Mesodermal cell (in vitro differentiated cells): Measurements from ENCODE around the gene NOL9.
A peak's percentile ranks its signal among the peaks of the same experiment; 100 is the strongest.

Source experiments
- H3K27ac ChIP-seq: 2 replicates; pipeline ENCODE4 v1.7.0; 2013; ENCODE audit warnings: mild to moderate bottlenecking, low read depth, low read length, moderate library complexity; ENCODE audit not compliant: severe bottlenecking
- H3K36me3 ChIP-seq: 2 replicates; pipeline ENCODE4 v1.7.1; 2013; ENCODE audit warnings: mild to moderate bottlenecking, low read length, moderate library complexity; ENCODE audit not compliant: control insufficient read depth, insufficient read depth
- H3K4me1 ChIP-seq: one replicate; pipeline ENCODE4 v1.7.1; 2013; ENCODE audit warnings: mild to moderate bottlenecking, low read length; ENCODE audit not compliant: insufficient read depth, control insufficient read depth, poor library complexity, severe bottlenecking
- H3K4me3 ChIP-seq: 2 replicates; pipeline ENCODE4 v1.7.0; 2013; ENCODE audit warnings: low read length, control low read depth, mild to moderate bottlenecking; ENCODE audit not compliant: insufficient read depth, poor library complexity, severe bottlenecking; ENCODE audit errors: extremely low read depth
- H3K9me3 ChIP-seq: 2 replicates; pipeline ENCODE4 v1.7.1; 2013; ENCODE audit warnings: mild to moderate bottlenecking, low read length, moderate library complexity; ENCODE audit not compliant: control insufficient read depth
- WGBS, 2 experiments: methylation state at CpG; one replicate each; pipeline ENCODE4 v1.1.5; 2013; ENCODE audit warnings: missing lambda C conversion rate in 2 of 2; ENCODE audit not compliant: insufficient coverage in 2 of 2; 5-methylcytosine and 5-hydroxymethylcytosine counted together

NOL9 gene

DNA sequence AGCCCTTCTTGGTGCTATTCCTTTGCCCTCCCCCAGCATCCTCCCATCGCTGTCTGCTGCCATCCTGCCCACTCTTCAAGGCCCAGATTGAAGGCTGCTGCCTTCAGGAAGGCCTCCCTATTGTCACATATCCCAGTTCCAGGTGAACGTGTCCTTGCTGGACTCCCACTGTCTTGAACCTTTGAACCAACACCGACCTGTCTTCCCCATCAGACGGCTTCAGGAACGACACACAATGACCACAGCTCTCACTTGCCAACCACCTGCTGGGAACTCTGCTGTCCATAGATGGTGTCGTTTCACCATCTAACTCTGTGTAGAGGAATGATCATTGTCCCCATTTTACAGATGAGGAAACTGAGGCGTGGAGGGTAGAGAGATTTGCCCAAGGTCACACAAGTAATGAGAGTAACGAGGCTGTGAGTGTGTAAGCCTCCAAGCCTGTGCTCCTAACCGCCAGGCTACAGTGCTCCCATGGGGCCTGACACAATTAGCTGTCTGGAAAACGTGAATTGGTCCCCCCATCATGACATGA, 53.0 kb downstream of the NOL9 start:
- no peak overlapping the region for H3K4me3 ChIP-seq
- no peaks in the 10 kb centered on the region for H3K9me3 ChIP-seq
- WGBS, 2 experiments, result 90 to 94% methylated on average over 9 to 10 of the region's 10 CpGs
- H3K36me3 ChIP-seq, result no peaks in the 10 kb centered on the region
- H3K27ac ChIP-seq, result no peak overlapping the region
- peaks cover 10% of the 10 kb centered on the region for H3K4me1 ChIP-seq

DNA sequence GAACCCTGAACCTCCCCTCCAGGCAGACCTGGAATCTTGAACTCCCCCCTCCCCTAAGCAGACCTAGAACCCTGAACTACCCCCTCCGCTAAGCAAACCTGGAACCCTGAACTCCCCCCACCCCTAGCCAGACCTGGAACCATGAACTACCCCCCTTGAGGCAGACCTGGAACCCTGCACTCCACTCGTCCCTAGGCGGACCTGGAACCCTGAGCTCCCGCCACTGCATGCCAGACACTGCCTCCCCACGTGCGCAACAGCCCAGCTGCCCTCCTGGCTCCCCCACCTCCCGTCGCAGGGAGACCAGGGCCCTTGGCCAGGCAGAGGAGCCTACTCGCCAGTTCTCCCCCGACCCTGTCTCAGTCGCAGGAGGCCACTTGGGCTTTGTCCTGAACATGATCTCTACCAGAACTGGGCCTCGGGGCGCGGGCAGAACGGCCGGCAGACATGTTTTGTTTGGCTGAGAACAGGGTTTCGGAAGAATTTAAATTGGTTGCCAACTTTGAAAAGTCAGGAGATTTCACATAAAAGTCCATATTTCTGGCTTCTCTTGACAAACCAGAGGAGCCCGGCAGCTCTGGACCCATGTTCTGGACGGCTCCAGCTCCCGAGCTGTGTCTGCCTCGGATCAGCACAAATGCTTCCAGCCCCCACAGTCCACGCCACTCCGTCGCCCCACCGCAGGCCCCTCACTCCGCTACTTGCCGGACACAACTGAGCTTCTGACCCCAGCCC, 53.6 kb downstream of the NOL9 start:
- H3K36me3 ChIP-seq, result no peaks in the 10 kb centered on the region
- no peak overlapping the region for H3K4me3 ChIP-seq
- H3K4me1 ChIP-seq, result peaks cover 15% of the 10 kb centered on the region
- 90 to 91% methylated on average over 23 to 26 of the region's 27 CpGs for WGBS, 2 experiments
- H3K9me3 ChIP-seq, result no peaks in the 10 kb centered on the region
- no peak overlapping the region for H3K27ac ChIP-seq

DNA sequence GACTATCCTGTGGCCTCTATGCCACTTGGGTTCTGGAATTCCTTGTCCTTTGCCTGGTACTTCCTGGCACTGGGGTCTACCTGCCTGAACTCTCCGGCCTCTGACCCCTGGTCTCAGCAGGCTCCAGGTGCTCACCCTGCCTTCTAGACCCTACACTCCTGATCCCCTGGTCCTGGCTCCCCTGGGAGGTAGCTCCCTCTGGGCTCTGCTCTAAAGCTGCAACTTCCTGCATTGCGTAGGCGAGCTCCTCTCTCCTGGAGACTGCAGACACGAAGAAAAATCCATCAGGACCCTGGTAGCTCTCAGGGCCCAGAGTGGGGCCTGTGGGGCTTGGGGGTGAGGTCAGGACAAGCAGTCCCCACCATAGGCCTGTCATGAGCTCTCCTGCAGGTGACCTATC, 55.0 kb downstream of the NOL9 start:
- H3K27ac ChIP-seq, result no peak overlapping the region
- WGBS, 2 experiments, result 90 to 94% methylated on average over 4 of the region's 4 CpGs
- no peak overlapping the region for H3K4me3 ChIP-seq
- no peaks in the 10 kb centered on the region for H3K9me3 ChIP-seq
- H3K4me1 ChIP-seq, result peaks cover 15% of the 10 kb centered on the region
- no peaks in the 10 kb centered on the region for H3K36me3 ChIP-seq

DNA sequence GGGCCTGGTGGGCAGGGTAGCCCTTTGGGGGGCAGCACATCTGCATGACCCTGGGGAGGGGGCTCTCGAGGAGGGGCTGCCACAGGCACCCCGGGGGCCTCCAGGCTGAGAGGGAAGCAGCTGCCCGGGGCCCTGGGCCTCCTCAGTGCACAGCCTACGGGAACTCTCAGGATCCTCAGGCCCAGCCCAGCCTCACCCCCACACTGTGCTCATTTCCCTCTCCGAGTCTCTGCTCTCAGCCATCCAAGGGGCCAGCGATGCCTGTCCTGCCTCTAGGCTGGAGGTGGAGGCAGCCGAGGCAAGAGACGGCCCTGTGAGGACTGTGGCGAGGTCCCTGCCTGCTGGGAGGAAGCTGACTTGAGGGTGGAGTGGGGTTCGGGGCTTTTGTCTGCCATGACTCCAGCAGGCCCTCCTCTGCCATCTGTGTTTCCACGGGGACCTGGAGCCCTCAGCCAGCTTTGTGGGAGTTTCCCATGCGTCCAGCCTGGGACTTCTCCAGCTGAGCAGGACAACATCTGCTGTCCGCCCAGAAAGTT, 55.7 kb downstream of the NOL9 start:
- H3K36me3 ChIP-seq, result no peaks in the 10 kb centered on the region
- H3K9me3 ChIP-seq, result no peaks in the 10 kb centered on the region
- no peak overlapping the region for H3K27ac ChIP-seq
- H3K4me1 ChIP-seq, result peaks cover 15% of the 10 kb centered on the region
- WGBS, 2 experiments, result 86 to 89% methylated on average over 7 to 13 of the region's 13 CpGs
- H3K4me3 ChIP-seq, result no peak overlapping the region

DNA sequence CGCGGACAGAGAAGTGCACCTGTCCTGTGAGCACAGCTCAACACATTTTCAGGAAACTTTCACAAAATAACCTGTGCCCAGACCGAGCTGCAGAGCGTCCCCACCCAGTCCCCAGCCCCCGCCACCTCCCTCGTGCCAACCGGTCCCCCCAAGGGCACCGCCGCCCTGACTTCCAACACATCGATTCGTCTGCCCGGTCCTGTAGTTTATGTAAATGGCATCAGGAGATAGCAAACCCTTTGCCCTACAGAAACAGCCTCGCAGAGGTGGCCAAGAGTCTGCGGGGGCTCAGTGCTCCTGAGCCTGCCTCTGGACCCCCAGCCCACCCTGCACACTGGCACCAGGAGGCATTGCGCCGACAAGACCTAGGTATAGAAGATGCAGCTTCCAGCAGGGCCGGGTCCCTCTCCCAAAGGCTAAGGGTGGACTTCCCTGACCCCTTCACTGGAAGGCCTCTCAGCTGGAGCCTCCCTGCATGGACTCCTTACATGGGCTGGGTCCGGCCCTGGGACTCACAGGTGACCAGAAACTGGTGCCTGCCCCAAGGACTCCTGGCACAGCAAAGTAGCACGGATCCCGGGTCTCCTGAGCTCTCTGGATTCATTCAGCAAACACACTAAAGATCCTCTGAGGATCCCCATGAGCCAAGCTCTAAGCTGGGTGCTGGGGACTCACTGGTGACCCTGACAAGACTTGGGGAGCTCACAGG, 56.3 kb downstream of the NOL9 start:
- Histone ChIP-seq H3K27ac (no peak overlapping the region), H3K9me3 (no peaks in the 10 kb centered on the region), H3K36me3 (no peaks in the 10 kb centered on the region), H3K4me3 (peak overlapping the region; percentile 50), H3K4me1 (peaks cover 15% of the 10 kb centered on the region)
- 70 to 77% methylated on average over 9 of the region's 20 CpGs for WGBS, 2 experiments

DNA sequence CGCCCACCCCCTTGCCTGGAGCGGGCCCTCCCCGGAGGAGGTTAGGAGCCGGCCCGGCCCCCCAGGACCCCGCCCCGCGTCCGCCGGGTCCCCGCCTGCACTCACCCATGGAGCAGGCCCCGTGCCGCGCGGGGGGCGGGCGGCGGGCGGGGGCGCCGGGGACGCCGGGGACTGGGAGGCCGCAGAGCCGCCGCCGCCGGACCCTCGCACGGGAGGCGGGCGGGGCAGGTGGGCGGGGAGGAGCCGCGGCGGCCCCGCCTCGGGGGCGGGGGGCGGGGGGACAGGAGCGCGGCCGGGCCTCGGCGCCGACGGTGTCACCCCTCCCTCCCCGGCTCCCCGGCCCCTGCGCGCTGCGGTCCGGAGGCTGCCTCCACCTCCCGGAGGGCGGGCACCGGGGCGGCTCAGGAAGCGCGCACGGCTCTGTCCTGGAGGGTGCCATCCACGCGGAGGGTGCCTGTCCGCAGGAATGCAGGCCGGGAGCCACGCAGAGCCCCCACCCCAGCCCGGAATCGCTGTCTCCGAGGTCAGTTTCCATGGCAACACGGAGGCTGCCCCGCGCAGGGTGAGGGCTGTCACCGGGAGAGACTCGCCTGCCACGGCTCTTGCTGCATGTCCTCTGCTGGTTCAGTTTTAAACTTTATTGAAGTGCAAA, 57.0 kb downstream of the NOL9 start:
- Histone ChIP-seq H3K36me3 (no peaks in the 10 kb centered on the region), H3K27ac (no peak overlapping the region), H3K4me1 (peaks cover 15% of the 10 kb centered on the region), H3K4me3 (peak overlapping the region; percentile 60), H3K9me3 (no peaks in the 10 kb centered on the region)
- 0 to 1% methylated on average over 27 to 41 of the region's 74 CpGs for WGBS, 2 experiments

DNA sequence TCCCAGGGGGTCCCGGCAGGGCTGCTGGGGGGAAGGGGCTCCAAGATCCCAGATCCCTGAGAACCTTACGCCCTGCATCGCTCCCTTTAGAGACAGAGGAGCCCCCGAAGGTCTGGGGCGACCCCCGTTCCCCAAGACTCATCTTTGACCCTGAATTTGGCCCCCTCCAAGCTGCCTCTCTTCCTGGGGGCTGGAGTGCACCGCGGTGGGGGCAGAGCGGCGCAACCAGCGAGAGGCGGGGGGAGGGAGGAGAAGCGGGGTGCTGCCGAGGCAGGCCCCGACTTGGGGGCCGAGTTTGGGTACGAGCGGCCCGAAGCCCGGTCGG, 57.5 kb downstream of the NOL9 start:
- no peaks in the 10 kb centered on the region for H3K9me3 ChIP-seq

DNA sequence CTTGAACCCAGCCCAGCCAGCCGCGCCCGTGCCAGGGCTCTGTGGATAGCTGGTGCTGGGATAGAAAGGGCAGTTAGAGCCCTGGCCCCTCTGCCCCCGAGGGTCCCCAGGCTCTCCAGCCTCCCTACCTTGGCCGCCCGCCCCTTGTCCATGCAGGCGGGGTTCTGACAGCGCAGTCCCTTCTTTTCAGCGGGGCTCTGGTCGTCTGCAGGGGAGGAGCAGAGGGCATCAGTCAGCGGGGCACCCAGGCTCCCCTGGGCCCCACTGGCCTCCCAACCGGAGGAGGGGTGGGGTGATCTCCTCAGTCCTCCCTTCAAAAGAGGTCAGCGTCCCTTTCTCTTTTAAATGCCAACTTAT, 58.0 kb downstream of the NOL9 start:
- Histone ChIP-seq H3K9me3 (no peaks in the 10 kb centered on the region), H3K36me3 (no peaks in the 10 kb centered on the region), H3K4me1 (peaks cover 22% of the 10 kb centered on the region), H3K4me3 (peak overlapping the region; percentile 60), H3K27ac (no peak overlapping the region)
- WGBS, 2 experiments, result 30 to 43% methylated on average over 6 to 13 of the region's 13 CpGs

More for the DNA sequence above, 57.5 kb downstream of the NOL9 start:
- Histone ChIP-seq H3K27ac (no peak overlapping the region), H3K4me1 (peaks cover 19% of the 10 kb centered on the region), H3K36me3 (no peaks in the 10 kb centered on the region), H3K4me3 (peak overlapping the region; percentile 60)
- WGBS, 2 experiments, result 2 to 3% methylated on average over 5 to 8 of the region's 21 CpGs

DNA sequence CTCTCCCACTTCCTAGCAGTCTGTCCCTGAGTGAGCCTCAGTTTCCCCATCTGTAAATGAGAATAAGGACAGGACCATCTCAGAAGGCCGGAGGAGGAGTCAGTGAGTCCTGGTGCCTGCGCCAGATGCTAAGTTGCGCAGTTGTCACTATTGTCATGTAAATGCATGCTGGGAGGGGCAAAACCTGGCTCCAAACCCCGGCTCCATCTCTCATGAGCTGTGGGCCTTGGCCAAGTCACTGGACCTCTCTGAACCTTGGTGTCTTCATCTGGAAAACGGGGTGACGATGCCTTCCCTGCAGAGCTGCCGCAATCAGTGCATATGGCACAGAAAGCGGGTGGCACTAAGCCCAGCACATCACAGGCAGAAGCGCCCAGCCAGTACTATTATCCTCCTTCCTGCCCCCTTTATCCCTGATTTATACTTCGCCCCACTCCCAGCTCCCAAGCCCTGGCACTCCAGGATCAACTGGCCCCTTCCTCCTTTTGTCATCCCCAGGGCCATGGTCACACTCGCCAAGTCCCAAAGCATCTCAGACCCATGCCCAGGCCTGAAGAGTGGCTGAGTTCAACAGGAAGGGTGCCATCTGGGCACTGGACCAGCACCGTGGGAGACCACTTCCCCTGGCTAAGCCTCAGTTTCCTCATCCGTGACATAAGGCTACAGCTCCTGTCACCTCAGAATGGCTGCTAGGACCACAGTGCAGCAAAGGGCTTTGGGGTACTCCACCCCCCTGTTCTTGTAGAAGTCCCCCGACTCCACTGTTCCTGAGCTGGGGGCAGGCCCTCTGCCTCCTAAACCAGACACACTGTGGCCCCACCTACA, 58.6 kb downstream of the NOL9 start:
- Histone ChIP-seq H3K4me1 (peaks cover 22% of the 10 kb centered on the region), H3K36me3 (no peaks in the 10 kb centered on the region), H3K9me3 (no peaks in the 10 kb centered on the region), H3K27ac (no peak overlapping the region), H3K4me3 (peak overlapping the region; percentile 60)
- 83 to 88% methylated on average over 14 of the region's 14 CpGs for WGBS, 2 experiments

DNA sequence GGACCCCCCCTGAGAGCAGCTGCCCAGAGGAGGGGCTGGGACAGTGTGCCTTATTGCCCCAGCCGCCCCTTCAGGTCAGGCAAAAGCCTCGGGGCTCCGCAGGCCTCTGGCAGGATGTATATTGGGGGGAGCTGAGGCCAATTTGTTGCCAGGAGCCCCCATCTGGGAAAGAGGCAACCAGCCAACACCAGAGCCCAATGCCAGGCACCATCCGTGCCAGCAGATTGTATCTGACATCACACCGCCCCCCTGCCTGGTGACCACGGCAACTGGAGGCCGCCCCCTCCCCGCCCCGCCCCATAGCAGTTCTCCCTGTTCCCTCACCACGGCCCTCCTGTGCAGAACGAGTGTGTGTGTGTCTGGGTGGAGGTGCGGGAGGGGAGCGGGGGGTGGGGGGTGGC, 59.3 kb downstream of the NOL9 start:
- H3K4me1 ChIP-seq, result peaks cover 22% of the 10 kb centered on the region
- no peak overlapping the region for H3K27ac ChIP-seq
- H3K9me3 ChIP-seq, result no peaks in the 10 kb centered on the region
- H3K4me3 ChIP-seq, result no peak overlapping the region
- no peaks in the 10 kb centered on the region for H3K36me3 ChIP-seq
- WGBS, 2 experiments, result 81 to 83% methylated on average over 2 to 4 of the region's 13 CpGs
